ENCODE results near the gene HMGN5. TPM values are rescaled to one million over a fixed set of nuclear protein-coding genes. Genes with fewer than 3 reads are reported as not detected.

HMGN5 gene
- total and polyA plus RNA-seq, 2 of the 4 experiments (the other 2 are of a cell fraction): 0.72 to 3.4 TPM

- Histone ChIP-seq H4K8ac (ENCODE audit: low read depth in 2 of 2, low read length in 2 of 2) (no peak overlapping the region), H4K5ac (ENCODE audit: low read depth, low read length) (no peak overlapping the region), H2AK5ac (ENCODE audit: low read depth, low read length) (no peak overlapping the region), H2AFZ (replicated peaks; ENCODE audit: low read length, poor library complexity) (no peak overlapping the region), H3K56ac (ENCODE audit: extremely low read depth, insufficient read depth, low read length) (no peak overlapping the region), H3K36me3 (ENCODE audit: control insufficient read depth, insufficient read depth, low read length) (no peaks in the 10 kb centered on the region), H3K27ac (ENCODE audit: insufficient read depth, low read length) (no peak overlapping the region), H3K9me3 (ENCODE audit: control insufficient read depth, insufficient read depth, low read length) (no peaks in the 10 kb centered on the region), H4K20me1 (ENCODE audit: insufficient read depth, low read length) (no peaks in the 10 kb centered on the region), H3K4me3 (ENCODE audit: insufficient read depth, low read depth, low read length) (no peak overlapping the region), H3K9me1 (ENCODE audit: insufficient read depth, low read length) (no peaks in the 10 kb centered on the region), H3K27me3 (ENCODE audit: control insufficient read depth, insufficient read depth, low read length) (no peaks in the 10 kb centered on the region), H2BK5ac (ENCODE audit: low read depth, low read length, poor library complexity, severe bottlenecking) (no peak overlapping the region), H2BK20ac (ENCODE audit: low read depth, low read length) (no peak overlapping the region), H4K91ac (ENCODE audit: insufficient read depth, low read depth, low read length) (no peak overlapping the region), H3K23ac (ENCODE audit: low read depth, low read length) (no peak overlapping the region), H3K18ac (ENCODE audit: low read depth, low read length) (no peak overlapping the region), H2AK9ac (replicated peaks; ENCODE audit: low read depth, low read length, poor library complexity) (no peak overlapping the region), H2BK120ac (ENCODE audit: low read depth, low read length) (no peak overlapping the region), H3K4ac (ENCODE audit: low read depth, low read length) (no peak overlapping the region), H3K4me2 (ENCODE audit: low read depth, low read length) (no peak overlapping the region), H3K79me1 (ENCODE audit: low read depth in 1 of 2, low read length in 2 of 2) (no peaks in the 10 kb centered on the region), H3K14ac (replicated peaks; ENCODE audit: low read depth, low read length) (no peak overlapping the region), H3K9ac (ENCODE audit: low read depth, low read length) (no peak overlapping the region), H3K4me1 (ENCODE audit: control insufficient read depth, insufficient read depth, low read length) (no peaks in the 10 kb centered on the region), H2BK15ac (ENCODE audit: low read depth, low read length) (no peak overlapping the region)
- CTCF ChIA-PET: no interaction called here
- no peak for ATAC-seq (ENCODE audit: low read depth)
- in situ Hi-C loops (cut with MboI; ENCODE audit: low sequenced_read_pairs) (no loop called here), dilution Hi-C loops (cut with HindIII; ENCODE audit: low sequenced_read_pairs, unreplicated experiment) (no loop called here), intact Hi-C loops (cut with micrococcal nuclease) (no loop called here)
- DNase-seq: no peak
- TF ChIP-seq RAD21 (IDR thresholded peaks at IDR 0.05; ENCODE audit: low read length) (no peak), FOS (IDR thresholded peaks at IDR 0.05; ENCODE audit: low read depth, low read length) (no peak), ELK1 (IDR thresholded peaks at IDR 0.05; ENCODE audit: borderline replicate concordance, low read depth, low read length) (no peak), MXI1 (IDR thresholded peaks at IDR 0.05; ENCODE audit: borderline replicate concordance, low read depth, low read length) (no peak), CEBPB (IDR thresholded peaks at IDR 0.05; ENCODE audit: low read depth, low read length) (no peak), CTCF (conservative IDR thresholded peaks at IDR 0.05; ENCODE audit: low read depth, low read length) (no peak), MAZ (IDR thresholded peaks at IDR 0.05; ENCODE audit: borderline replicate concordance, low read depth, low read length) (no peak), MAFK (IDR thresholded peaks at IDR 0.05; ENCODE audit: low read depth, low read length) (no peak), SMC3 (IDR thresholded peaks at IDR 0.05; ENCODE audit: low read depth, low read length) (no peak), RCOR1 (IDR thresholded peaks at IDR 0.05; ENCODE audit: insufficient replicate concordance, low read length) (no peak), CHD1 (IDR thresholded peaks at IDR 0.05; ENCODE audit: low read depth, low read length) (no peak), RFX5 (IDR thresholded peaks at IDR 0.05; ENCODE audit: low read depth, low read length) (no peak), NFE2L2 (IDR thresholded peaks at IDR 0.05; ENCODE audit: low read depth, low read length) (no peak), BHLHE40 (IDR thresholded peaks at IDR 0.05; ENCODE audit: low read depth, low read length) (no peak), USF2 (IDR thresholded peaks at IDR 0.05; ENCODE audit: low read depth, low read length) (no peak)
- POLR2A ChIA-PET (ENCODE audit: unreplicated experiment): no interaction called here
- BruUV-seq (replicated peaks): no TSS peak
- WGBS, 2 experiments (ENCODE audit: extremely low coverage in 2 of 2, insufficient read length in 1 of 2): no CpG with 5 or more reads among the region's 3 CpGs
These were observed 33.3 kb downstream of the HMGN5 start for GRCh38 chrX:81168391-81168790.
